OCI-M1 (cell line): ENCODE measurements around the gene LMTK3.

Experiments used
- DNase-seq: peaks from one replicate; lab custom pipeline; 2025; lab: John Stamatoyannopoulos, UW

LMTK3 gene

DNA sequence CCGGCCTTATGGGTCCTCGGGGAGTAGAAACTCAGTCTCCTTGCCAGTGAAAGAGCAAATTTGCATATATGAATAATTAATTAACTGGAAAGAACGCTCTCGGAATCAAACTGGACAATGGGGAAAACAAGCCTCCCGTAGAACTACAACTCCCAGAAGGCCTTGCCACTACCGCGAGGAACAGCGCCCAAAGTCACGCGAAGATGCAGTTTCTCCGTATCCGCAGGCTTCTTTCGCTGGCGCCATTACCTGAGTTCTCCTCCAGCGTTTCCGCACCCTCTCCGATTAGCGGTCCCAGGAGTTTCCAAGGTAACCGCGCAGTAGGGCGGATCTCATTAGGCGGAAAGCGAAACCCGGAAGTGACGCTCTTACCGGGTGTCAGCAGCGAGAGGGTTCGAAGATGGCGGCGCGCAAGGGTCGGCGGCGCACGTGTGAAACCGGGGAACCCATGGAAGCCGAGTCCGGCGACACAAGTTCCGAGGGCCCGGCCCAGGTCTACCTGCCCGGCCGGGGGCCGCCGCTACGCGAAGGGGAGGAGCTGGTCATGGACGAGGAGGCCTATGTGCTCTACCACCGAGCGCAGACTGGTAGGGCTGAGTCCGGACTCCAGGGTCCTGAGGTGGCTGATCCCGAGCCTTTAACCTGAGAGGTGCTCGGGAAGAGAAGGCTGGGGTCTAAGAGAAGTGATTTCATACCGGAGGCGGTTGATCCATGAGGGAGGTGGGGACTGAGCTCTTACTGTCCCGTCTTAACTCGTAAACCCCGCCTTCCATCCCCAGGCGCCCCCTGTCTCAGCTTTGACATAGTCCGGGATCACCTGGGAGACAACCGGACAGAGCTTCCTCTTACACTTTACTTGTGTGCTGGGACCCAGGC, 65.8 kb downstream of the LMTK3 start, which contains the start of gene GRWD1:
GRWD1 (plus strand) TSS at position 378 of the 876 bp plus-strand sequence; CDS start at position 401, 23 bp downstream.
- peak; percentile 99 for DNase-seq

DNA sequence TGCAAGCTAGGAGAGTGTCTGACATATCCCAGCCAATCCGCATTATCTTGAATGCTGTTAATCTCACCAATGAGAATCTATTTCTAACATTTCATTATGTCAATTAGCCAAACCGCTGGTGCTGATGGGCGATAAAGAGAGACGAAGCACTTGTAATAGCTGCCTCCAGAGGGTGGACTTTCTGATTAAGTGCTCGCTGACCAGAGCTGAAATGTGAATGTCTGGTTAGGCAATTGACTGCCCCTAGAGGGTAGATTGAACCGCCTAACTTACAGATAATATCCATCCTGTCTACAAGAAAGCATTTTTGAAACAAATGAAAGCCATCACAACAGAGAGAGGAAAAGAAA, 66.4 kb downstream of the LMTK3 start:
- DNase-seq = peak; percentile 98

DNA sequence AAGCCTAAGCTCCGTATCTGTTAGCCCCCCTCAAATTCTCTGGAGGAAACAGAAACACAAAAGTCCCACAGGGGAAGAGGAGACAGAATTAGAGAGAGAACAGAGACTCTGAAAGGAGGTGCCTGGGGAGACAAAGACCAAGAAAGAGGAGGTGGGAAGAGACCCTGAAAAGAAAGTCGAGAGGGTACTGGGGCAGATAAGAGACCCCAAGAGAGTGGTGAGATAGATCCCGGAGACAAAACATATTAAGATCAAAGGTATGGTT, 66.8 kb downstream of the LMTK3 start:
- DNase-seq = no peak

DNA sequence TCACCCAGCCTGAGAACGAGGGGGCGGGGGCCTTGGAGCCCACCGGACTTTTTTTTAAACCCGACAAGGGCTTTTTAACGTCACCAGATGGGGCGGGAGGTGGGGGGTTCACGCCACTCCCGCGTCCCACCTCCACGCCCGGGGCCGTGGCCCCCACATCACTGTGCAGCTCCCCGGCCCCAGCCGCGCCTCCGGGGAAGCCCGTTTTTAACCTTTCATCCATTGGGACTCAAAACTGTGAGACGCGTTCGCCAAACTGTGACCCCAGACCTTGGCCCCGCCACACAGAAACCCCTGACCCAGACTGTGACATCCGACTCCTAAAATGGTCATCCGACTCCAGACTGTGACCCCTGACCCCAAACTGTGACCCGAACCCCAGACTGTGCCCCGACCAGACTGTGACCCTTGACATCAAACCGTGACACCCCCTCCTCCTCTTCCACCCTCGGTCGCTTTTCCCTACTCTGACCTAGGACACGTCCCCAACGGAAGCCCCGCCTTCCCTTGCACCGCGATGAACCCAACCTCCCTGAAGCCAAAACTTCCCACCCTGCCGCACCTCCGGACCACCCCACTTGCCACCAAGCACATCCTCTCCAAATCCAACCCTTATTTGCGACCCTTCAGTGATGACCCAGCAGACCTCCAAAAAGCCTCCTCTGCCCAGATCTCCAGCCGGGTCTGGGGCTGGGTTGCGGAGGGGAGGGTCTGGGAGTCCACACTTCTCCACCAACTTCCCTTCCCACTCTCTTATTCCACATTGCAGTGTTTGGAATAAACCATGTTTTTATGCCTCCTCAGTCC, 67.3 kb downstream of the LMTK3 start:
- DNase-seq = peak; percentile 49

DNA sequence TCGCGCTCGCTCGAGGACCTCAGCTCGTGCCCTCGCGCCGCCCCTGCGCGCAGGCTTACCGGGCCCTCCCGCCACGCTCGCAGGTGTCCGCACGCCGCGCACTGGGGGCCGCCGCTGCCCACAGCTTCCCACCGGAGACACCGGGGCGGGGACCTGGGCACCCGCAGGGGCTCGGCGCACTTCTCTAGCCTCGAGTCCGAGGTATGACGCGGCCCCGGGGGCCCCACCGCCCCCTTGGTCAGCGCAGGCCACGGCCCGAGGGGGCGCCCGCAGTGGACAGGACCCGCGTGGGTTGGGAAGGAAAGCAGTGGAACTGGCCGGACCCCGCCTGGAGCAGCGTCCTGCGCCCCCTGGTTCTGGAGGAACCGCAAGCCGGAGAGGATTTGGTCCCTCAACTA, 67.9 kb downstream of the LMTK3 start:
- no peak for DNase-seq

DNA sequence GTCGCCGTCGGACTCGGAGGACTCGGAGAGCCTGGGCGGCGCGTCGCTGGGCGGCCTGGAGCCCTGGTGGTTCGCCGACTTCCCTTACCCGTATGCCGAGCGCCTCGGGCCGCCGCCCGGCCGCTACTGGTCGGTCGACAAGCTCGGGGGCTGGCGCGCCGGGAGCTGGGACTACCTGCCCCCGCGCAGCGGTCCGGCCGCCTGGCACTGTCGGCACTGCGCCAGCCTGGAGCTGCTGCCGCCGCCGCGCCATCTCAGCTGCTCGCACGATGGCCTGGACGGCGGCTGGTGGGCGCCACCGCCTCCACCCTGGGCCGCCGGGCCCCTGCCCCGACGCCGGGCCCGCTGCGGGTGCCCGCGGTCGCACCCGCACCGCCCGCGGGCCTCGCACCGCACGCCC, 68.4 kb downstream of the LMTK3 start:
- no peak for DNase-seq

DNA sequence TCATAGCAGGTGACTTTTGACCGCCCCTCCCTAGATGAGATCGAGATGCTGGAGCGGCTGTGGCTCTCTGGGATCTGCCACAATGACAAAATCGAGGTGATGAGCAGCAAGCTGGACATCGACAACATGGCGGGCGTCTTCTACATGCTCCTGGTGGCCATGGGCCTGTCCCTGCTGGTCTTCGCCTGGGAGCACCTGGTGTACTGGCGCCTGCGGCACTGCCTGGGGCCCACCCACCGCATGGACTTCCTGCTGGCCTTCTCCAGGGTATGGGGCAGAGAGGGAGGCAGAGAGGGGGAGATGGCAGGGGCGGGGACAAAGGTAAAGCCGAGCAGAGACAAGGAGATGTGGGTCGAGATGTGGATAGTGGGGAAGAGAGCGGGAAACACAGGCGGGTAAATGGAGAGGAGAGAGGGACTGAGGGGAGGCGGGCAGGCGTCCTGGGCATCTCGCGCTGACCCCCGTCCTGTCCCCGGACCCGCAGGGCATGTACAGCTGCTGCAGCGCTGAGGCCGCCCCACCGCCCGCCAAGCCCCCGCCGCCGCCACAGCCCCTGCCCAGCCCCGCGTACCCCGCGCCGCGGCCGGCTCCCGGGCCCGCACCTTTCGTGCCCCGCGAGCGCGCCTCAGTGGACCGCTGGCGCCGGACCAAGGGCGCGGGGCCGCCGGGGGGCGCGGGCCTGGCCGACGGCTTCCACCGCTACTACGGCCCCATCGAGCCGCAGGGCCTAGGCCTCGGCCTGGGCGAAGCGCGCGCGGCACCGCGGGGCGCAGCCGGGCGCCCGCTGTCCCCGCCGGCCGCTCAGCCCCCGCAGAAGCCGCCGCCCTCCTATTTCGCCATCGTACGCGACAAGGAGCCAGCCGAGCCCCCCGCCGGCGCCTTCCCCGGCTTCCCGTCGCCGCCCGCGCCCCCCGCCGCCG, 69.3 kb downstream of the LMTK3 start:
- DNase-seq = no peak

DNA sequence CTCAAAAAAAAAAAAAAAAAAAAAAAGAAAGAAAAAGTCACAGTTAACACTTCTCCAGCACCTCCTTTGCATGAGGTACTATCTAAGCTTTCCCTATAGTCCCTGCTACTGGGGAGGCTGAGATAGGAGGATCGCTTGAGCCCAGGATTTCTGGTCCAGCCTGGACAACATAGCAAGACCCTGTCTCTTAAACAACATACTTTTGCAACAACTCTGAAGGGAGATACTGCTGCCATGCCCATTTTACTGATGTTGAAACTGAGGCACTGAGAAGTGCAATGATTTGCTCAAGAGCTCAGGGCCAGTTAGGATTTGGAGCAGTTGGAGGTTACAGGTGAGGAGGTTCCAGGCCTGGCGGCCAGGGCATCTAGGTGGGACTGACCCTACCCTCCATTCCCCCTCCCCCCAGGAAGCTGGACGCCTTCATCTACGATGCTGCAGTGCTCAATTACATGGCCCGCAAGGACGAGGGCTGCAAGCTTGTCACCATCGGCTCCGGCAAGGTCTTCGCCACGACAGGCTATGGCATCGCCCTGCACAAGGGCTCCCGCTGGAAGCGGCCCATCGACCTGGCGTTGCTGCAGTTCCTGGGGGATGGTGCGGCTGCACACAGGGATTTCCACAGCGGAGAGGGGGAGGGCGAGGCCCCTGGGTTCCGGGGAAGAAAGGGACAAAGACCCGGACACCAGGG, 70.1 kb downstream of the LMTK3 start:
- DNase-seq = no peak

DNA sequence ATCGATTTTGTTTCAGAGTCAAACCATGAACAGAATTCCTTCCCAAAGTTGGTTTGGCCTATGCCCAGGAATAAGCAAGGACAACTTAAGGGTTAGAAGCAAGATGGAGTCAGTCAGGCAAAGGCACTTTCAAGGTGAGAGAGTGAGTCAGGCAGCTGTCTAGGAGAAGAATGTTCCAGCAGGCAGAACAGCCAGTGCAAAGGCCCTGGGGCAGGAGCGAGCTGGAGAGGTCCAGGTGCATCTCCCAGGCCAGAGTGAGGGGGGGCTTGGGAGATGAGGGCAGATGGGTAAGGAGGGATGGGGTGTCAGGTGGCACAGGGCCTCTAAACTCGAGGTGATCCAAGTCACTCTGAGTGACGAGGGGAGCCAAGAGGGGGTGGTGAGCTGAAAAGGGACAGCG, 75.0 kb downstream of the LMTK3 start:
- no peak for DNase-seq
